AML-193 (cell line): ENCODE results near the gene ANKS1A.
A peak's percentile ranks its signal among the peaks of the same experiment; 100 is the strongest.
"Not testable (repeated sequence)": the region's sequence is repeated elsewhere in the genome, so short reads cannot be mapped to it uniquely, and the experiment has no call there.

Experiments used
- DNase-seq, 2 experiments: peaks; one replicate each; lab custom pipeline; 2025; lab: John Stamatoyannopoulos, UW

The ANKS1A gene

GRCh38 chr6:34999153-34999552 is 110.1 kb downstream of the ANKS1A start:
- not testable (repeated sequence) for DNase-seq

GRCh38 chr6:34999962-35000361 is 110.9 kb downstream of the ANKS1A start:
- not testable (repeated sequence) for DNase-seq

GRCh38 chr6:35001349-35001748 is 112.3 kb downstream of the ANKS1A start:
- not testable (repeated sequence) for DNase-seq

GRCh38 chr6:35003886-35004530 is 115.0 kb downstream of the ANKS1A start:
- not testable (repeated sequence) for DNase-seq

- DNase-seq = no peak
Observed at GRCh38 chr6:35007016-35007415, 118.0 kb downstream of the ANKS1A start.

GRCh38 chr6:35008858-35009257 is 119.8 kb downstream of the ANKS1A start:
- DNase-seq = no peak

GRCh38 chr6:35011096-35012041 is 122.3 kb downstream of the ANKS1A start:
- DNase-seq = no peak

- DNase-seq = no peak
Observed at GRCh38 chr6:35013701-35014100, 124.6 kb downstream of the ANKS1A start.

GRCh38 chr6:35014341-35014740 is 125.3 kb downstream of the ANKS1A start:
- no peak for DNase-seq

GRCh38 chr6:35014786-35015185 is 125.7 kb downstream of the ANKS1A start:
- peak; percentile 60 to 72 for DNase-seq

- no peak for DNase-seq
Observed at GRCh38 chr6:35015476-35015875, 126.4 kb downstream of the ANKS1A start.

- DNase-seq = no peak
Observed at GRCh38 chr6:35015996-35016395, 126.9 kb downstream of the ANKS1A start.

- DNase-seq = no peak
Observed at GRCh38 chr6:35016502-35017321, 127.7 kb downstream of the ANKS1A start.

GRCh38 chr6:35017411-35018181 is 128.5 kb downstream of the ANKS1A start:
- DNase-seq = no peak

GRCh38 chr6:35018182-35018519 is 129.1 kb downstream of the ANKS1A start:
- no peak for DNase-seq

GRCh38 chr6:35018746-35019145 is 129.7 kb downstream of the ANKS1A start:
- no peak for DNase-seq

GRCh38 chr6:35019171-35019570 is 130.1 kb downstream of the ANKS1A start:
- DNase-seq = no peak

- DNase-seq = no peak
Observed at GRCh38 chr6:35019831-35020230, 130.8 kb downstream of the ANKS1A start.

- no peak for DNase-seq
Observed at GRCh38 chr6:35021004-35021403, 131.9 kb downstream of the ANKS1A start.

- no peak for DNase-seq
Observed at GRCh38 chr6:35023091-35024000, 134.3 kb downstream of the ANKS1A start.
